K562 (cell line): ENCODE measurements around the gene CNTN4. TPM values are rescaled to one million over a fixed set of nuclear protein-coding genes. Genes with fewer than 3 reads are reported as not detected.

Experiments used
- ATAC-seq: fragments of 200-7000 bp; cut with Tn5 transposase; 3 replicates; pipeline ENCODE4 v1.9.1; 2020; ENCODE audit warnings: moderate library complexity
- BruUV-seq: library from RNA; stranded (reverse); fragments of 400-500 nt; replicated peaks from 2 replicates; lab custom pipeline; 2021; lab: Mats Ljungman, UMichigan
- CTCF ChIA-PET: fragments of 300-600 bp; formaldehyde crosslinking; extraction: SDS; loops from one replicate; lab custom pipeline; 2021; ENCODE audit warnings: low intra/inter-chr PET ratio; lab: Yijun Ruan, JAX
- POLR2A ChIA-PET: fragments of 300-600, 350-650 bp; sonication (Branson Sonifier 250); formaldehyde crosslinking; extraction: SDS; loops from one replicate; lab custom pipeline; 2021; ENCODE audit warnings: antibody characterized with exemption, inconsistent platforms; lab: Yijun Ruan, JAX
- DNase-seq, 4 experiments: peaks; one replicate each; pipeline versions ENCODE4 v3.0.0 to v3.0.0-alpha.2; 2011 to 2018; ENCODE audit warnings: low spot score in 3 of 4, mixed read lengths in 3 of 4; ENCODE audit errors: extremely low read depth in 1 of 4
- FAIRE-seq: peaks from 2 replicates; lab custom pipeline; 2011; peaks lifted over from hg19 to GRCh38; lab: Jason Lieb, UNC
- H2AFZ ChIP-seq: 2 replicates; pipeline ENCODE4 v1.6.0; 2011; ENCODE audit warnings: low read depth, low read length, control low read depth, inconsistent platforms
- H3K27ac ChIP-seq: fragments of 200-600 bp; 3 replicates; pipeline ENCODE4 v1.8.0; 2011; ENCODE audit warnings: low read depth, mild to moderate bottlenecking, control low read depth, inconsistent platforms, low read length, moderate library complexity, mixed read lengths; ENCODE audit errors: extremely low read depth
- H3K27me3 ChIP-seq, 2 experiments: fragments of 300-600 bp in 1 of 2; 2 replicates in 1 of 2; 3 replicates in 1 of 2; pipeline versions ENCODE4 v1.6.0 to v1.8.0; 2011; ENCODE audit warnings: inconsistent platforms in 2 of 2, low read length in 2 of 2, mild to moderate bottlenecking in 1 of 2, mixed read lengths in 1 of 2, moderate library complexity in 1 of 2; ENCODE audit not compliant: control insufficient read depth in 2 of 2, insufficient read depth in 2 of 2
- H3K36me3 ChIP-seq: fragments of 300-600 bp; 3 replicates; pipeline ENCODE4 v1.8.0; 2011; ENCODE audit warnings: mild to moderate bottlenecking, low read length, inconsistent platforms; ENCODE audit not compliant: control insufficient read depth, insufficient read depth
- H3K4me1 ChIP-seq, 2 experiments: fragments of 200-600 bp in 1 of 2; replicated peaks in 1 of 2; 2 replicates in 1 of 2; 3 replicates in 1 of 2; pipeline versions ENCODE4 v1.5.1 to v1.8.0; 2011; ENCODE audit warnings: inconsistent platforms in 2 of 2, low read length in 2 of 2, mild to moderate bottlenecking in 1 of 2, mixed read lengths in 1 of 2, moderate library complexity in 1 of 2; ENCODE audit not compliant: control insufficient read depth in 2 of 2, insufficient read depth in 2 of 2
- H3K4me2 ChIP-seq: 2 replicates; pipeline ENCODE4 v1.6.1; 2011; ENCODE audit warnings: low read length, control low read depth, inconsistent platforms, mixed read lengths; ENCODE audit not compliant: insufficient read depth
- H3K4me3 ChIP-seq: fragments of 200-600 bp; sonication (generic), shearing (Covaris generic); 2 replicates; pipeline ENCODE4 v1.5.1; 2016; ENCODE audit warnings: control low read depth, inconsistent platforms
- H3K79me2 ChIP-seq: fragments of 200-600 bp; 3 replicates; pipeline ENCODE4 v1.8.0; 2011; ENCODE audit warnings: low read length, inconsistent platforms; ENCODE audit not compliant: control insufficient read depth, insufficient read depth
- H3K9ac ChIP-seq, 2 experiments: 2 replicates each; pipeline versions ENCODE4 v1.6.0 to v1.6.1; 2011; ENCODE audit warnings: low read depth in 2 of 2, low read length in 2 of 2, control low read depth in 1 of 2, inconsistent platforms in 1 of 2, mild to moderate bottlenecking in 1 of 2, mixed read lengths in 1 of 2; ENCODE audit not compliant: insufficient read depth in 1 of 2
- H3K9me1 ChIP-seq: one replicate; pipeline ENCODE4 v1.6.0; 2011; ENCODE audit warnings: inconsistent platforms, mild to moderate bottlenecking, low read length, moderate library complexity; ENCODE audit not compliant: control insufficient read depth, insufficient read depth
- H3K9me3 ChIP-seq: replicated peaks from 2 replicates; pipeline ENCODE4 v1.5.1; 2011; ENCODE audit warnings: low read depth, low read length, inconsistent platforms; ENCODE audit not compliant: control insufficient read depth, insufficient read depth
- H4K20me1 ChIP-seq: replicated peaks from 2 replicates; pipeline ENCODE4 v1.6.1; 2011; ENCODE audit warnings: low read length, inconsistent platforms, mixed read lengths; ENCODE audit not compliant: control insufficient read depth, insufficient read depth
- CBFB ChIP-seq: sonication (generic); formaldehyde crosslinking; IDR thresholded peaks from 2 replicates; pipeline ENCODE4 v1.4.0; 2020; ENCODE audit warnings: mild to moderate bottlenecking, missing genetic modification reagents
- DEAF1 ChIP-seq: fragments of 450-650 bp; formaldehyde crosslinking; IDR thresholded peaks from 2 replicates; pipeline ENCODE4 v1.4.0; 2020; ENCODE audit warnings: mild to moderate bottlenecking, moderate library complexity
- FOXK1 ChIP-seq: sonication (generic); formaldehyde crosslinking; IDR thresholded peaks from 2 replicates; pipeline ENCODE4 v1.8.0; 2022; ENCODE audit warnings: missing genetic modification reagents, mild to moderate bottlenecking, borderline replicate concordance
- JUND ChIP-seq, 2 experiments: IDR thresholded peaks; 2 replicates in 1 of 2; 3 replicates in 1 of 2; pipeline ENCODE4 v1.6.1; 2011; ENCODE audit warnings: borderline replicate concordance in 2 of 2, low read depth in 2 of 2, low read length in 2 of 2, improper control_type of control experiment in 1 of 2, missing biosample characterization in 1 of 2, missing genetic modification characterization in 1 of 2, missing genetic modification reagents in 1 of 2
- KDM1A ChIP-seq, 2 experiments: fragments of 450-650 bp; IDR thresholded peaks; 2 replicates each; pipeline ENCODE4 v1.6.1; 2016; ENCODE audit warnings: mild to moderate bottlenecking in 2 of 2
- PRMT5 ChIP-seq: sonication (generic); formaldehyde crosslinking; IDR thresholded peaks from 2 replicates; pipeline ENCODE4 v1.5.0; 2020; ENCODE audit warnings: missing genetic modification reagents
- SNIP1 ChIP-seq: fragments of 450-650 bp; IDR thresholded peaks from 2 replicates; pipeline ENCODE4 v1.7.1; 2017; ENCODE audit warnings: low read depth, mild to moderate bottlenecking
- TBL1XR1 ChIP-seq, 2 experiments: IDR thresholded peaks; 2 replicates each; pipeline ENCODE4 v1.6.1; 2012; ENCODE audit warnings: improper control_type of control experiment in 2 of 2, low read length in 2 of 2, mild to moderate bottlenecking in 1 of 2
- TSC22D4 ChIP-seq: fragments of 450-650 bp; IDR thresholded peaks from 2 replicates; pipeline ENCODE4 v1.6.1; 2016; ENCODE audit warnings: missing genetic modification characterization, missing biosample characterization, control low read depth
- ZNF316 ChIP-seq: fragments of 450-650 bp; IDR thresholded peaks from 2 replicates; pipeline ENCODE4 v1.6.1; 2016
- ZNF384 ChIP-seq: IDR thresholded peaks from 2 replicates; pipeline ENCODE4 v1.6.1; 2012; ENCODE audit warnings: low read depth, low read length, improper control_type of control experiment
- ZNF449 ChIP-seq: fragments of 250-450 bp; sonication (Bioruptor Pico); IDR thresholded peaks from 2 replicates; pipeline ENCODE4 v1.8.0; 2022; ENCODE audit warnings: moderate library complexity, mild to moderate bottlenecking, inconsistent platforms
- WGBS: fragments of 100-300 bp; shearing (Covaris generic); methylation state at CpG from one replicate; pipeline ENCODE4 v1.1.6; 2016; ENCODE audit warnings: low coverage, mixed read lengths; ENCODE audit not compliant: insufficient coverage; ENCODE audit errors: missing lambda C conversion rate; 5-methylcytosine and 5-hydroxymethylcytosine counted together
- in situ Hi-C: fragments of 300-500 bp; cut with MboI; formaldehyde crosslinking; loops from 4 replicates; pipeline ENCODE4 v1.15.0; 2018; ENCODE audit warnings: inconsistent platforms, mixed read lengths
- intact Hi-C: fragments of 100-400 bp; cut with micrococcal nuclease; formaldehyde crosslinking; loops from 2 replicates; pipeline ENCODE4 v1.14.2; 2022
- polyA plus RNA-seq, 8 experiments: library from polyadenylated mRNA; depleted of rRNA in 4 of 8; stranded (reverse) in 5 of 8; unstranded in 3 of 8; fragments of >200 nt; fragmentation: Nextera tagmentation in 2 of 8; fragmentation: Illumina TruSeq in 1 of 8; extraction: Ambion mirVana in 2 of 8; extraction: Trizol in 1 of 8; gene quantifications; 2 replicates each; pipeline versions ENCODE4 v1.2.1 to v1.2.3, GENCODE V29; 2011 to 2014; ENCODE audit warnings: inconsistent platforms in 1 of 8, missing spikeins in 1 of 8
- total RNA-seq, 7 experiments: library from RNA; depleted of rRNA in 6 of 7; stranded (reverse); fragments of >200 nt in 6 of 7; fragmentation: Illumina TruSeq in 2 of 7; extraction: Trizol in 2 of 7; gene quantifications; 2 replicates each; pipeline versions ENCODE4 v1.2.1 to v1.2.3, GENCODE V29; 2011 to 2021; ENCODE audit warnings: low replicate concordance in 1 of 7

CNTN4 gene
- total and polyA plus RNA-seq, 9 of the 15 experiments (the other 6 are each of a cell fraction or from before 2014, with no cell fraction given): not detected

GRCh38 chr3:2362122-2362521, 263.5 kb downstream of the CNTN4 start (continued):
- TF ChIP-seq ZNF449 (CRISPR knock-in tag): no peak
- TF ChIP-seq KDM1A (IDR thresholded peaks at IDR 0.05): no peak

DNA sequence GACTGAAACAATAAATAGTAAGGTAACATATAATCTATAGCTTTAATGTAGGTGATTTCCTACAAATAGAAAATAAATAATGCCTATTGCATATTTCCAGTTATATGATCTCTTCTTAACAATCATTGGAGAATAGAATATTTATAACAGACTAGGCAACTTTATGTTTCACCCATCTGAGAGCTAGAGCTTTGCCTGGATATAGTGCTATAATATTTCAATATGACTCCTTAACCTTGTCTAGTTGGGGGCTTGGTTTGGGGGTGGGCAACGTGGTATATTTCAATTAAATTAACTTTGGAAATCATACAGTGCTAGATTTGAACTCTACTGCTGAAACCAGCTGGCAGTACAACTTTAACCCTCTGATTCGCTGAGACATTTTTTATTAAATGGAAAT, 265.2 kb downstream of the CNTN4 start:
- Histone ChIP-seq H3K79me2 (no peaks in the 10 kb centered on the region), H3K9ac (no peak overlapping the region), H3K9me3 (no peaks in the 10 kb centered on the region), H4K20me1 (no peaks in the 10 kb centered on the region), H3K4me3 (no peak overlapping the region), H3K4me2 (no peak overlapping the region), H3K36me3 (no peaks in the 10 kb centered on the region), H3K27me3 (no peaks in the 10 kb centered on the region), H3K9me1 (no peaks in the 10 kb centered on the region), H3K4me1 (no peaks in the 10 kb centered on the region), H2AFZ (no peak overlapping the region), H3K27ac (no peak overlapping the region)
- intact Hi-C loops: no loop called here
- CTCF ChIA-PET: no interaction called here
- POLR2A ChIA-PET: no interaction called here
- no TSS peak for BruUV-seq
- TF ChIP-seq ZNF384 (no peak), ZNF316 (no peak), CBFB (CRISPR knock-in tag) (no peak), TBL1XR1 (IDR thresholded peaks at IDR 0.05; ENCODE audit: low read length in 2 of 2) (no peak), JUND (IDR thresholded peaks at IDR 0.05; ENCODE audit: borderline replicate concordance, low read depth, low read length) (no peak), JUND (tag; IDR thresholded peaks at IDR 0.05; ENCODE audit: borderline replicate concordance, low read depth, low read length) (no peak), PRMT5 (CRISPR knock-in tag) (no peak), TSC22D4 (no peak), DEAF1 (CRISPR knock-in tag) (no peak), SNIP1 (no peak), FOXK1 (CRISPR knock-in tag) (no peak)
- WGBS: 0% methylated on average over 2 of the region's 2 CpGs
- FAIRE-seq: no peak
- in situ Hi-C loops: no loop called here
- no peak for ATAC-seq
- DNase-seq: no peak
